GM11168 (cell line): Measurements from ENCODE around the gene ROBO1.
"Not testable (repeated sequence)": the region's sequence is repeated elsewhere in the genome, so short reads cannot be mapped to it uniquely, and the experiment has no call there.

Experiments
- in situ Hi-C: fragments of 300-500 bp; cut with MboI; formaldehyde crosslinking; loops from one replicate; pipeline ENCODE4 v1.12.0; 2022; ENCODE audit warnings: low sequenced_read_pairs; ENCODE audit not compliant: unreplicated experiment

The ROBO1 gene

GRCh38 chr3:78698431-78698830, 1069.4 kb downstream of the ROBO1 start:
- in situ Hi-C loops = no loop called here

- in situ Hi-C loops = no loop called here
These were observed 1070.4 kb downstream of the ROBO1 start for GRCh38 chr3:78697426-78697825.

- in situ Hi-C loops = no loop called here
These were observed 1077.0 kb downstream of the ROBO1 start for GRCh38 chr3:78690766-78691165.

- in situ Hi-C loops = no loop called here
These were observed 1078.4 kb downstream of the ROBO1 start for GRCh38 chr3:78689378-78689777.

- in situ Hi-C loops = no loop called here
These were observed 1080.3 kb downstream of the ROBO1 start for GRCh38 chr3:78687520-78687919.

GRCh38 chr3:78683284-78683683, 1084.5 kb downstream of the ROBO1 start:
- in situ Hi-C loops = no loop called here

GRCh38 chr3:78675119-78675805, 1092.5 kb downstream of the ROBO1 start:
- in situ Hi-C loops = not testable (repeated sequence)

- in situ Hi-C loops = no loop called here
These were observed 1097.1 kb downstream of the ROBO1 start for GRCh38 chr3:78670746-78671145.

GRCh38 chr3:78670094-78670493, 1097.7 kb downstream of the ROBO1 start:
- in situ Hi-C loops = no loop called here

GRCh38 chr3:78668302-78668701, 1099.5 kb downstream of the ROBO1 start:
- in situ Hi-C loops = no loop called here

GRCh38 chr3:78666470-78666800, 1101.4 kb downstream of the ROBO1 start:
- in situ Hi-C loops = no loop called here

- in situ Hi-C loops = no loop called here
These were observed 1101.9 kb downstream of the ROBO1 start for GRCh38 chr3:78665776-78666469.

GRCh38 chr3:78665101-78665500, 1102.7 kb downstream of the ROBO1 start:
- in situ Hi-C loops = no loop called here

- in situ Hi-C loops = loop anchor here (5.0 kb wide), 1 partner anchor 361 kb away; no protein-coding TSS in a partner anchor
These were observed 1106.8 kb downstream of the ROBO1 start for GRCh38 chr3:78660957-78661356.

GRCh38 chr3:78659386-78659987, 1108.3 kb downstream of the ROBO1 start:
- in situ Hi-C loops = no loop called here

- in situ Hi-C loops = no loop called here
These were observed 1120.1 kb downstream of the ROBO1 start for GRCh38 chr3:78647726-78648125.

GRCh38 chr3:78645628-78646310, 1122.0 kb downstream of the ROBO1 start:
- in situ Hi-C loops = no loop called here

GRCh38 chr3:78644847-78645246, 1123.0 kb downstream of the ROBO1 start:
- in situ Hi-C loops = no loop called here

GRCh38 chr3:78642226-78643035, 1125.4 kb downstream of the ROBO1 start:
- in situ Hi-C loops = no loop called here

- in situ Hi-C loops = no loop called here
These were observed 1126.1 kb downstream of the ROBO1 start for GRCh38 chr3:78641703-78642102.
